Neural cell (in vitro differentiated cells): Measurements from ENCODE around the gene ZNHIT2.

Experiments
- CTCF ChIP-seq: fragments of 450-650 bp; IDR thresholded peaks from 2 replicates; pipeline ENCODE4 v1.5.1; 2014; ENCODE audit warnings: antibody characterized with exemption, mild to moderate bottlenecking, moderate library complexity; ENCODE audit not compliant: poor library complexity, severe bottlenecking
- EZH2 ChIP-seq: fragments of 200-600, 300-800 bp; shearing (Covaris generic), sonication (generic); IDR thresholded peaks from 2 replicates; pipeline ENCODE4 v1.6.1; 2014; ENCODE audit warnings: antibody characterized with exemption, low read length, borderline replicate concordance, mild to moderate bottlenecking; ENCODE audit not compliant: insufficient read depth, poor library complexity, severe bottlenecking
- SMC3 ChIP-seq: fragments of 450-650 bp; conservative IDR thresholded peaks from 2 replicates; pipeline ENCODE4 v1.6.1; 2014; ENCODE audit warnings: antibody characterized with exemption, mild to moderate bottlenecking, moderate library complexity; ENCODE audit not compliant: poor library complexity
- TAF1 ChIP-seq: IDR thresholded peaks from 2 replicates; pipeline ENCODE4 v1.6.1; 2012; ENCODE audit warnings: low read depth

GRCh38 chr11:65163684-65164083 lies 46.2 kb upstream of the ZNHIT2 start:
- TF ChIP-seq SMC3, result no peak
- no peak for TF ChIP-seq CTCF
- TF ChIP-seq TAF1, result no peak
- no peak for TF ChIP-seq EZH2
